GM10847 (cell line): Measurements from ENCODE around the gene MAP3K13.

Experiments used
- POLR2A ChIP-seq: IDR thresholded peaks from 2 replicates; pipeline ENCODE4 v1.6.1; 2011; ENCODE audit not compliant: insufficient read length; ENCODE audit errors: extremely low read depth

Gene MAP3K13

DNA sequence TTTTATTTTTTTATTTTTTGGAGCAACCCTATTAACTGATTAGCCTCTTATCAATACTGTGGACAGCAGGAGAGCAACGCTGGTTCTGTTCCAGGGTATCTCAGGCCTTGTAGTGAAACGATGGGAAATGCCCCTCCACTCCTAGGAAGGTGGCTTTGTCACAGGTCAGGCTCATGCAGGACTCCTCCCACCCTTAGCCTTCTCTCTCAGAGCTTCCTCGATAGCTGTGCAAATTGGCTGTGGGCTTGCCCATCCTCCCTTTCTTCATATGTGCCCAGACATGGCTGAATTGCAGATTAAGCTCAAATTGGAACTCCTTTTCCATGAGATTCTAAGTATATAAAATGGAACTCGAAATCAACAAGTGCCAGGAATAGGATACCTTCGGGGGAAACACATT is 97.4 kb downstream of the MAP3K13 start:
- no peak for TF ChIP-seq POLR2A

DNA sequence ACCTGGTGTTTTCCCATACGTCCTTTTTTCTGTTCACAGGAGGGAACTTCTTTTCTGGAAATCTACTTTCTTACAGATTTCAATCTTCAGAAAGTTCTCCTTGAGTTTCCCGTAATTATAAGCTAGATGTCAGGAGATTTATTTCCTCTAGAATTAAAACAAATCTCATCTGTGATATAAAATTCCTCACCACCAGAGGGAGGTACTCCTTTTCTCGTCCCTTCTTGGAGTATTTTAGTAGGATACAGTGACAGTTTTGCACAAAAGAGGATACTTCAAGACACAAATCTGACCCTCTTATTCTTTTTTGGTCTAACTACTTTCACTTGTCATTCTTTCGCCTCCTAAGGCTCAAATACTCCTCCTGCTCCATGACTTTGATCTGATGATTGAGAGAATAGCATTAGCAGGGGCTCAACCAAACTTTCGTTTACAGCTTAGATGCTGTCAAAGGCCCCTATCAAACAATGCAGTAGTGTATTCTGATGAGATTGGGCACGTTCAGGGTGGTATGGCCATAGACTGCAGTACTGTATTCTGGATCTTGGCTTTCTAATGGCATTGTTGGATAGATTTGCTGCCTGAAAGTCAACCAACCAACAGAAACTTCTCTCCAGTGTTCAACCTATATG is 97.9 kb downstream of the MAP3K13 start:
- TF ChIP-seq POLR2A, result no peak

DNA sequence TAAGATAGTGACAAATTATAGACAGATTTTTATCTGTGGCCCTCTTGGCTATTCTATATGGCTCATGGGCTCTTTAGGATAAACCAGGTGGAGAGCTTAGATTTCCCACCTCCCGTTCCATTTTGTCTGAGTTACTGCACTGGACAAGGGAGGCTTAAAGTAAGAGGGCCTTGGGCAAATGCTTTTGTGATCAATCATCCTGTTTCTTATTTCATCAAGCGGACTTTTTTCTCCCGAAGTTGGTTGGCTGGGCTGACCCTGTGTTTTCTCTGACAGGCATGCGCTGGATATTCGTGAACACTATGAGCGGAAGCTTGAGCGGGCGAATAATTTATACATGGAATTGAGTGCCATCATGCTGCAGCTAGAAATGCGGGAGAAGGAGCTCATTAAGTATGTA is 102.5 kb downstream of the MAP3K13 start:
- no peak for TF ChIP-seq POLR2A

DNA sequence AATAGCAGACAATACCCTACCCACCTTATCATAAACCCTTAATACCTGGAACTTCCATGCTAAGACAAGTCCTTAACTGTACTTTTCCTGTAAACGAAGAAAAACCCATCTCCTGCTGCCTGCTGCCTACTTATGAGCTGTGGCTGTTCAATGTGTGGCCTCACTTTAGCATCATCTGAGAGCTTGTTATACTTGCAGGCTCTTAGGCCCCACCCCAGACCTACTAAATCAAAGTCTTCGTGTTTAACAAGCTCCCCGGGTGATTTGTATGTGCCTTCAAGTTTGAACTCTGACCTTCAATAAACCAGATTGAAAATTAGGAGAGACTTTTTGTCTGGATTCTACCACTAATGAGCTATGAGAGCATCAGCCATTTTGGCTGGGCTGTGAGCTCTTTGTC is 106.6 kb downstream of the MAP3K13 start:
- no peak for TF ChIP-seq POLR2A

DNA sequence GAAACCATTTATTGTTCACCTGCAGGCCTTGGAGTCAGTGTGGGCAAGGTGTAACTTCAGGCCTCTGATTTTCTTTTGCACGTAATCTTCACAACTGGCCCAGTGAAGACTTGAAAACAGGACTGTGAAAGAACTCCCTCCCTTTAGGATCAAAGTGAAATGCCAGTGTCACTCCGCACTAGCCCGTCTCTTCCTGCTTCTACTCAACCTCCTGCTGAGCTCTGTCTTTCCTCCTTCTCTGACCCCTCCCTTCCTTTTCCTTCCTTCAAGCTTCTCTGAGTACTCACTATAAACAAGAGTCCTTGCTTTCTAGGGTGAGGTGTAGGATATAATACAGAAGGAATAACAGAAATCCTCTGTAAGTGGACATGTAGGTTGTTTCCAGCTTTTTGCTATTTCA is 107.4 kb downstream of the MAP3K13 start:
- TF ChIP-seq POLR2A, result no peak

DNA sequence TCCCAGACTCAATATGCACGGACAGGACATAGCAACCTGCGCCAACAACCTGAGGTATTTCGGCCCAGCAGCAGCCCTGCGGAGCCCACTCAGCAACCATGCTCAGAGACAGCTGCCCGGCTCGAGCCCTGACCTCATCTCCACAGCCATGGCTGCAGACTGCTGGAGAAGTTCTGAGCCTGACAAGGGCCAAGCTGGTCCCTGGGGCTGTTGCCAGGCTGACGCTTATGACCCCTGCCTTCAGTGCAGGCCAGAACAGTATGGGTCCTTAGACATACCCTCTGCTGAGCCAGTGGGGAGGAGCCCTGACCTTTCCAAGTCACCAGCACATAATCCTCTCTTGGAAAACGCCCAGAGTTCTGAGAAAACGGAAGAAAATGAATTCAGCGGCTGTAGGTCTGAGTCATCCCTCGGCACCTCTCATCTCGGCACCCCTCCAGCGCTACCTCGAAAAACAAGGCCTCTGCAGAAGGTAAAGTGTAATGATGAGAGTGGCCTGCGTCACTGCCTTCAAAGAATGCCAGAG is 110.4 kb downstream of the MAP3K13 start:
- TF ChIP-seq POLR2A, result no peak

DNA sequence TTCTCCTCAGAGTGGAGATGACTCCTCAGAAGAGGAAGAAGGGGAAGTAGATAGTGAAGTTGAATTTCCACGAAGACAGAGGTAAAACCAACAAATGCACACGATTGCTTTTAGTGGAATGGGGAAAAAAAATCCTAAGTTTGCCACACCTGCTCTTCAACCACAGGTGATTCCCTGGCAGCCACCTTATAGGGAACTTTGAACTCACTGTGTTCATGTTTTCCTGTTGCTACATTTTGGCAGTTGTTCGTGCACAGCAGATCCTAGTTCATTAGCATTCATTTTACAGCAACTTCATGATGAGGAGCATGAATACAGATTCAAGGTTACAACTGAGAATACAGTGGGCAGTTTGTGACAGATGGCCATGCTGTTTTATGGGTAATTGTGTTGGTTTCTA is 114.4 kb downstream of the MAP3K13 start:
- no peak for TF ChIP-seq POLR2A

DNA sequence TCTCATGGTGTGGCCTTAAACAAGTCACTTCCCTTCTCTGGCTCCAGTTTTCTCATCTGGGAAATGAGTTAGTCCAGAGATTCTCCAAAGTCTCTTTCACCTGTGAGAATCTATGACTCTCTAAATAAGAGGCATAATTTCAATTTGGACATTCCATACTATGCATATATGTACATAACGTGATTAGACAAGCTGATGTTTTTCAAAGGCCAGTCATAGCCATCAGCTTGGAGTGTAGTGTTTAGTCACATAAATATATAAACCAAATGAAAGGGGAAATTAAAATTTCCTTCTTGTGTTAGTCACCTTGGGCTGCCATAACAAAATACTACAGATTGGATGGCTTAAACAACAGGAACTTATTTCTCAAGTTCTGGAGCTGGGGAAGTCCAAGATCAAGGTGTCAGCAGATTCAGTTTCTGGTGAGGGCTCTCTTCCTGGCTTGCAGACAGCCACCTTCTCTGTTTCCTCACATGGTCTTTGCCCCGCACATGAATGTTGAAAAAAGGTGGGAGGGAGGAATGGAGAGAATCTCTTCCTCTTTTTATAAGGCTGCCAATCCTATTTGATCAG is 116.5 kb downstream of the MAP3K13 start:
- no peak for TF ChIP-seq POLR2A

DNA sequence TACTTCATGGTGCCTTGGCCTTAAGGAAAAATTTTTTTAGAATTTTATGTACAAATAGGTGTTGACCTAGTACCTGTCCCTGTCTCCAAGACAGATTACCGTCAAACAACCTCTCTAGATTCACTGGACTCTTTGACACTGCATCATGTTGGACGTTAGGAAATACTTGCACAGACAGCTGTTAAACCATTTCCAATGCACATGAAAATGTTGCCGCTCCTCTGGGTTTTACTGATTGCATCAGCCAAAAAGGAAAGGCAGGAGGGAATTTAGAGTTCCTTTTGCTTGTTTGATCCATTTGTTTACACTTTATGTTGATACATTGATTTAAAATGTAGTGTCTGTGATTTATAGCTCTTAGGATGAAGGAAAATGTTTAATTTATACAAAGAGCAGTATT is 121.4 kb downstream of the MAP3K13 start:
- no peak for TF ChIP-seq POLR2A

DNA sequence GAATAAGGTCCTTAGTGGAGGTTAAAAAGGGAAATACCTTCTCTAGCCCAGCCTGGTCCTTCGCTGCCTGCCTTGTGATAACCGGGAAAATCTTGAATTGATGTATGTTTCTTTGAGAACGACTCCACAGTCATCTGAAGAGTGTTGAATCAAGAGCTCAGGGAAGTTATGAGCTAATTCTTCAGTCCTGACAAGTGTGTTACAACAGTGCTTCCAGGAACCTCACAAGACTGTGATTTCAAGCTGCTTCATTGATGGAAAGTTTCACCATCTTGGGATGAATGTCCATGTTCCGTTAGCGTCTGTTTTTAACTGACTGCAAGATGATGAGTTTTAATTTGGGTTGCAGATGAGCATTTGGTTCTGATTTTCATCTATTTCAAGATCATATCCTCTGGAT is 123.5 kb downstream of the MAP3K13 start:
- TF ChIP-seq POLR2A, result no peak

DNA sequence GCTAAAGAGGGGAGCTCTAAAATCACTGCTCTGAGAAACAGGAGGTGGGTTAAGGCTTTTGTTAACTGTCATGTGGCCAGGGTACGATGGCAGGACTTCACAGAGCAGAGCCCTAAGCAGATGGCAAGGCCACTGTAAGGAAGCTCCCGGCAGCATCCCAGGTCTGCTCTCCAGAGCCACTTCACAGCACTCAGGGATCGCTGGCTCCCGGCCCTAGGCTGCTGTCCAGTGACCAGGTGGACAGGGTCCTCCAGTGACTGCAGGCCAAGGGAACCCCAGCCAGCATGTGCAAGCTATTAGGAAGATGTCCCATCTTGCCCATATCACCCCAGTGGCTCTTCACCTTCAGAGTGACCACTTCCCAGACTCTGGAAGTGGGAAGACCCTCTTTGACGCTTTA is 125.5 kb downstream of the MAP3K13 start:
- TF ChIP-seq POLR2A, result no peak

DNA sequence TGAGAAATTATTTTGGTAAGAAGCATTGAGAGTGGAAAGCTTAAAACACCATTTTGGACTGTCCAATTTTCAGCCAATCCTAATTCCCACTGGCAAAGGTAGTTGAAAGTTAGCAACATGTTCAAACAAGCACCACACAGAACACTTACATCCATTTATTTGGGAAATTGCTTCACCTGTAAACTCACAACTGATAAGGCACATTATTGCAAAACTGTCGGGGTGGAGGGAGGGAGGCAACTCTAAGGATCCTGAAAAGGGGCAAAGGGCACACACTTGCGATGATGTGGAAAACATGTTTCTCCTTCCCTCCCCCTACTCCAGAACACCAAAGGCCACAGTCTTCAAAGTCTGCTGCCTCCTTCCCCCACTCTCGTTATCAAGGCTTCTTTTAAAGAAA is 126.5 kb downstream of the MAP3K13 start:
- no peak for TF ChIP-seq POLR2A

DNA sequence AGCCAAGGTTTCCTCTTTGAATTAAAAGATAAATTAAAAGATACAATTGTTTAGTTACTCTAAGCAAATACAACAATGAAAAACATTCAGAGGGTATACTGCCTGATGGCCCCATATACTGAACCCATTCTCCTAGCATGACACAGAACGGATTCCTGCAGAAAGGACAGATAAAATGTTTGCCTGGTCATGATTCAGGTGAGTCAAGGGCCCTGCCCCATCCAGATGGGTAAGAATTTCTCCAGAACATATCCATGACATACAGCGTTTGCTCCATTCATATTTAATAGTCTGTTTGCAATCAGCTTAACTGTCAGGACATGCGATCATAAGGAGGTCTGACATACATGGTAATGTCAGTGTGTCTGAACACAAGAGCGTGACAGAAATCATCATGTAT is 127.3 kb downstream of the MAP3K13 start:
- no peak for TF ChIP-seq POLR2A

DNA sequence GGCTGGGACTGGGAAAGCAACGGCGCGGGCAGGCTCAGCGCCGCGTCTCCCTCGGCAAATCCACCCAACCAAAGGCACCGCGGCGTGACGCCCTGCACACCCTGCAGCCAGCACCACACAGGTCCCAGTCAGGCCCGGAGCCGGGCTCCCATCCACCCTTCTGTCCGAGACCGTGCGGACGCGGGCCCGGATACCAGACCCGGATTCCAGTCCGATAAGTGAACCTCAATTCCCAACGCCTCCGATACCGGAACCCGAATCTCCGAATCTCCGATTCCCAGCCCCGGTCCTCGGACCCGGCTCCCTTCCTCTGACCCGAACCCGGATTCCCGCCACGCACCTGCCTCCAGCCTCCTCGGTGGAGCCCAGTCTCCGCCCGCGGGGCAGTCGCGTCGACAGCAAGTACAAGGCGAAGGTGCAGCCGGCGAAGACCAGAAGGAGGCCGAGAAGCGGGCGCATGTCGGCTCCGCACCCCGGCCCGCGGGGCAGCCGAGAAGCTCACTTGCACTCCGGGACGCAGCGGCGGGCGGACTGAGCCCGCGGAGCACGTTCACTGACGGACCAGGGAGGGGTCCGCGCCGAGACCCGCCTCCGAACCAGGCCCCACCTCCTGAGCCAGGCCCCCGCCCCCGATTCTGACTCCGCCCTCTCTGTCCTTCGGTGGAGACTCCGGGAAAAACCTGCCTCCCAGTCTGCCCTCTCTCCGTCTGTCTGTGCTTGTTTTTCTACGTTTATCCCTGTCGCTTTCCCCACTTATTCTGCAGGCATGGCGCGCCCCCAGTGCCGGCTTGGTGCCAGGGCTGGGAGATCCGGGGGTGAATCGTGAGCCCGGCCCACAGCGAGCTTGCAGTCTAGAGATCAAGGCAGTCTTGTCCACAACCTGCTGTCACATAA is 135.8 kb downstream of the MAP3K13 start, which contains the start of gene TMEM41A:
Gene TMEM41A (minus strand): TSS at position 533 of the 894 bp plus-strand sequence. CDS start 74 bp downstream, at position 459.
- peak; percentile 83 for TF ChIP-seq POLR2A

DNA sequence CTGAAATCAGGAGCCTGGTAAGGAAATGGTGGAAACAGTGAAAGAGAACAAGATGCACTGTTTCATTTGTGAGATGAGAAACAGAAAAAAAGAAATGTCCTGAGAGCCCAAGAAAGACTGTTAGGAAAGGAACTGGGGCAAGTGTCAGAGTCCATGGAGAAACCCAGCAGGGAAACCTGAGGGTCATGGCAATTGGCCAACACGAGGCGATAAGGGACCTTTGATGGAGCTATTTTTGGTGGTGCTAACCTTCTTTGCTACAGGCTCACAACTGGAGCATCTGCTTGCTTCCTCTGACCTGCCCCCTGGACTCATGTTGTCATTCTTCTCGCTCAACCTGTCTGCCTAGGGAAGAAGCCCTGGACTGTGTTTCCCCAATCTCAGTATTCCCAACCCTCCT is 140.1 kb downstream of the MAP3K13 start:
- no peak for TF ChIP-seq POLR2A

DNA sequence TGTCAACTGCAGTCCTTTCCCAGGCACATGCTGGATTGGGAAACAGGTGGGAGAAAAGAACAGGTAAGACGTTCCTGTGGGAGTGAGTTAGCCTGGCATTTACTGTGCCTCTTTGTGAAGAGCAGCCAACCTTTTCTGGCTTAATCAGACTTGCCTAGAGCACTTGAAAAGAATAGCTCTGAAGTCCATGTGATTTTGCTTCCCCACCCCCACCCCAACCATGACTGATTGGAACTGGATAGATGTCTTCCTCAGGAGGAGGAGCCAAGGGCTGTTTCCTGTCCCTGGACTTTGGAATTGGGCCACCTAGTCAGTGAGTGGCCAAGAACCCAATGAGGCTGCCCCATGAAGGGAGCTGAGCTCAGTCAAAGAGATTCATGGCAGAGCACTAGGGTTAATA is 140.6 kb downstream of the MAP3K13 start:
- no peak for TF ChIP-seq POLR2A
